LNCaP clone FGC (cell line): ENCODE results near the gene DMXL2.

Experiments used
- DNase-seq: peaks from one replicate; pipeline ENCODE4 v3.0.0-alpha.2; 2011; ENCODE audit warnings: low read depth
- H3K4me3 ChIP-seq: 2 replicates; pipeline ENCODE4 v1.5.1; 2011; ENCODE audit warnings: mild to moderate bottlenecking, low read depth, low read length, control low read depth
- CTCF ChIP-seq: IDR thresholded peaks from 2 replicates; pipeline ENCODE4 v1.5.1; 2012; ENCODE audit warnings: mild to moderate bottlenecking; ENCODE audit not compliant: control insufficient read depth, insufficient read depth; ENCODE audit errors: extremely low read depth

The DMXL2 gene

GRCh38 chr15:51403072-51403878 lies 219.3 kb downstream of the DMXL2 start:
- peak; percentile 64 for TF ChIP-seq CTCF
- DNase-seq, result no peak
- no peak overlapping the region for H3K4me3 ChIP-seq

DNA sequence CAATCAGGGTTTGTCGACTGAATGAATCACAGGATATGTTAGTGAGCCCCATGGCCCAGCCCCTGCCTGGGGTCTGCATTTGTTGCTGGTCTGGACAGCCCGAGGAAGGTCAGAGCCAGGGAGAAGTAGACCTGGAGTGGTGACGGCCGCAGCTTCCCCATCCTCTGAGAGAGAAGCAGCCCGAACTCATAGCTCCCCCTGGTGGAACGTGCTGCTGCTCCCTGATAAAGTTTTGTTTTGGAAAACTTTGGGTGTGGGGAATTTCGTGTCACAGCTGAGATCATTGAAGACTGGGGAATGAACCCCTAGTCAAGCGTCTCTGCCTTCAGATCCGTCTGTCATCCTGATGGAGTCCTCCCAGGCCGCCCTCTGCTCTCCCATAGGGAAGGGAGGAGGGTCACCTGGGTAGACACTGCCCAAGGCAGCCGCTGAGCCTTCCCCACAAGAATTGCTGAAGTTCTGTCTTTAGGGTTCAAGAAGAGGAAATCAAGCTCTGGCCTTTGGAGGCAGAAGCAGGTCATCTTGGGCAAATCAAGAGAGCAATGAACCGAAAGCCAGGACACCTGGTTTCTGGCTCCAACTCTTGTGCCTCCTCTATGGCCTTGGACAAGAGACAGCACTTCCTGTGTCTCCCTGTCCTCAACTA lies 220.6 kb downstream of the DMXL2 start:
- no peak for DNase-seq
- no peak overlapping the region for H3K4me3 ChIP-seq
- TF ChIP-seq CTCF, result peak; percentile 74

DNA sequence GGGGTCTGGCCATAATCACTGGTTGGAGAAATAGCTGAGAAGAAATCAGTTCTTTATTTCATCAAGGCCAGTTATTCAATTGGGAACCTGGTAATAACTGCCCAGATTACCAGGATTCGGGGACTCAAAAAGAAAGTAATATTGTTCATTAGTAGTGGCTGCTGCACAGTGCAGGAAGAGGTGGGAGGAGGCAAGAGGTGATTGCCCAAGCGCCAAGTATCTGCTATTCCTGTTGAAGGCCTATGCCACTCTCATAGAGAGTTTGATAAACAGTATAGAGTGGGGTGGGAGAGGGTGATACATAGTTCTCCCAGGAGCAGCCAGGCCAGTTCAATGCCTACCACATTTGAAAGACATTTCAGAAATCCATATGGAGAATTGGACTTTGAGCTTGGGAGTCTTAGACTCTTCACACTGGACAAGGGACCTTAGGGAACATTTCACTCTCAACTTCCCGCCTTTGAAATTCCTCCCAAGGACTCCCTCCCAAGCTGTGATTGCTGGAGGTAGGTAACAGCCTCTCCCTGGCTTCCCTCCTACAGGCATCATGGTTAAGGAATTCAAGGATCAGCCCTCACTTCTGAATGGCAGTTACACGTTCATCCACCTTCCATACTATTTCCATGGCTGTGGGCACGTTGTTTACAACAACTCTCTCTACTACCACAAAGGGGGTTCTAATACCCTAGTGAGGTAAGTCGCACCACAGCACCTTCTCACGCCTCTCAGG lies 221.4 kb downstream of the DMXL2 start:
- no peak for TF ChIP-seq CTCF
- no peak for DNase-seq

DNA sequence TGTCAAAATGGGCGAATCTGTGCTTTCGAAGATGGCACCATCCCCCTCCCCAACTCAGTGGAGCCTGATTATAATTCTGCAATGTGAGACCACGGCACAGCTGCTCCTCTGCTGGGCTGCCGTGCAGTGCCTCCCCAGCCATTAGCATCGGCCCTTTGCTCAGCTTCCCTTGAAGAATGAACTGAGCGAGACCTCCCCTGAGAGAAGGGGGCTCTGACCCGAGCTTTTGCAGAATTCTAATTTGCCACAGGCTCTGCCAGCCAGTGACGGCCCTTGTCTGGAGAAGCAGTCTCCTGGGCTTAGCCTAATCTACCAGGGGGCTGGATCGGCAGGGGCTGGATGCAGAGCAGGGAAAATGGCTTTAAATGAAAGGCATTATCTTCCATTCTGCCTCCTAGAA lies 223.9 kb downstream of the DMXL2 start:
- no peak for TF ChIP-seq CTCF
- DNase-seq, result no peak
- H3K4me3 ChIP-seq, result no peak overlapping the region

More for the DNA sequence above, 221.4 kb downstream of the DMXL2 start:
- no peak overlapping the region for H3K4me3 ChIP-seq
